HG02885 (cell line): ENCODE data around the gene ZDHHC12.

Experiments
- ATAC-seq: cut with Tn5 transposase; IDR thresholded peaks from one replicate; pipeline ENCODE4 v1.9.1; 2021; ENCODE audit warnings: mild to moderate bottlenecking; ENCODE audit not compliant: unreplicated experiment, poor library complexity

The ZDHHC12 gene

DNA sequence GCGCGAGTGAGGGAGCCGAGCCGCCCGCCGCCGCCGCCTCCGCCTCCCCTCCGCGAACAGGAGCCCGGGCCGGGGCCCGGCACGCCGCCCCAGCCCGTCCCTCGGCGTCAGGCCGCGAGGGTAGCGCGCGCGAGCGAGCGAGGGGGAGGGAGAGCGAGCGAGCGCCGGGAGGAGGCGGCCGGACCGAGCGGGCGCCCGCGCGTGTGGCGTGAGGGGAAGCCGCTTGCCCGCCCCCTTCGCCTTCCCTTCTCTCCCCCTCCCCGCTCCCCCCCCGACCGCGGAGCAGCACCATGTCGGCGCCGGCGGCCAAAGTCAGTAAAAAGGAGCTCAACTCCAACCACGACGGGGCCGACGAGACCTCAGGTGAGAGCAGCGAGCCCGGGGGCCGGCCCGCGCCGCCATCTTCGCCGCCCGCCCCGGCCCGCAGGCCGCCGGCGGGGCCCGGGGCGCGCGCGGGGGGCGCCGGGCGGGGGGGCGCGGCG, 34.6 kb downstream of the ZDHHC12 start:
- ATAC-seq, result peak; percentile 29

DNA sequence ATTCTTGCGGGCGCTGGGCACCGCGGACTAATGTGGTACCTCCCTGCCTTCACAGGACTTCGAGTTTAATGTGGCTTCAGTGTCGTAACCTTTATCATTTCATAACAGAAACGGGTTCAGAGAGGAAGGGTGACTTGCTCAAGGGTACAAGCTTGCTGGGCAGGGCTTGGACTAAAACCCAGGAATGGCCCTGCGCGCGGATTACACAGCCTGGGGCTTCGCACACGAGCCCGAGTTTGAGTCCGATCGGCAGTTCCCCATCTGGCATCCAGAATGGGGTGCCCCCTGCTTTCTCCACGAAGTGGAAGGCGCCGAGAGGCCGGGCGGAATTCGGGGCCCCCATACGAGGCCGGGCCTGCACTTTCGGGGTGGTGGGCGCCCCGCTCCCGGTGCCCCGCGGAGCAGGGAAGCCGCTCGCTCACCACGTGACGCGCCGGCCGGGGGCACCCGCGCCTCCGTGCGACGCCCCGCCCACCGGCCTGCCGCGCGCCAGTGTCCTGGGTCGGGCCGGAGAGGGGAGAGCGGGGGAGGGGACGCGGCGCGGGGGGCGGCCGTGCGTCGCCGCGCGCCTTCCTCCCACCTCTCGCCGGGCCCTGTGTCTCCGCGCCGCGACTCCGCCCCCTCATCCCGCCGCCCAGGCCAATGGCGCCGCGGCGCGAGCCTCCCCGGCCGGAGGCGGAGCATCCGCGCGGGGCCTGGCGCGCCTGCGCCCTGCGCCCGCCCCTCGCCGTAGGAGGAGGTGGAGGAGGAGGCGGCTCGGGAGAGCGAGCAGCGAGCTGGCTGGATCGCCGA, 35.2 kb downstream of the ZDHHC12 start, which contains the start of gene SET:
TSS of gene SET (plus strand) at position 722 of the 792 bp plus-strand sequence. CDS start 361 bp downstream, outside the sequence.
- ATAC-seq, result peak; percentile 80

DNA sequence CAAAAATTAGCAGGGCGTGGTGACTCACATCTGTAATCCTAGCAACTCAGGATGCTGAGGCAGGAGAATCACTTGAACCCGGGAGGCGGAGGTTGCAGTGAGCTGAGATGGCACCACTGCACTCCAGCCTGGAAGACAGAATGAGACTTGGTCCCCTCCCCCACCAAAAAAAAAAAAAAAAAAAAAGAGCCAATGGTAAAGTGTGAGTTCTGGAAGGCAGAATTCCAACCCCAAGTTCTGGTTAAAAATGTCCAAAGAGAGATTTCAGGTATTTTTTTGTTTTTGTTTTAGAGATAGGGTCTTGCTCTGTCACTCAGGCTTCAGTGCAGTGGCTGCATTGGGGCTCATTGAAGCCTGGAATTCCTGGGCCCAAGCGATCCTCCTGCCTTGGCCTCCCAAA, 36.5 kb downstream of the ZDHHC12 start:
- ATAC-seq, result no peak

DNA sequence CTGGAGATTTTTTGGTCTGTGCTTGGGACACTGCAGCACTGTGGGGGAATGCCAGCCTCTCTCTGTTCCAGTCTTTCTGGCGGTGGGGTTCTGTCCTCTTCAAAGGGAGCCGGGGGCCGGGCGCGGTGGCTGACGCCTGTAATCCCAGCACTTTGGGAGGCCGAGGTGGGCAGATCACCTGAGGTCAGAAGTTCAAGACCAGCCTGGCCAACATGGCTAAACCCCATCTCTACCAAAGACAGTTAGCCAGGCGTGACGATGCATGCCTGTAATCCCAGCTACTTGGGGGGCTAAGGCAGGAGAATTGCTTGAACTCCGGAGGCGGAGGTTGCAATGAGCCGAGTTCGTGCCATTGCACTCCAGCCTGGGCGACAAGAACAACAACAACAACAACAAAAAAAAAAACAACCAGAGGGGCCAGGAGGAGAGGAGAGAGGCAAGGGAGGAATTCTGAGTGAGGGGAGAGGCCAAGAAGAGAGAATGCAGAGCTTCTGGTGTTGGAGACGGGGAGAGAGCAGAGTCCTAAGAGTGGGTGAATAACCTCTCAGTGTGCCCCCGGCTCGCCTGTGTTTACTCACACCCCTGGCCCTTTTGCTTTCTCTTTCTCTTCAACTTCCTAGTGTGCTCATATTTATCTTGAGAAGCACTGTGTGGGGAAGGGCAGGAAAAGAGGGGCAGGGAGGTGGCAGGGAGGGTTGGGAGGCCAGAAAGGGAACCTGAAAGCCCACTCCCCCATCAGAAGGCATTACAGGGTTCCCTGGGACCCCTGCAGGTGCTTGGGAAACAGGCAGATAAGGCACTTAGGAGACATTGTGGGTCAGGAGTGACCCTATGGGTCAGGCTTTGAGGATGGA, 38.1 kb downstream of the ZDHHC12 start:
- no peak for ATAC-seq

DNA sequence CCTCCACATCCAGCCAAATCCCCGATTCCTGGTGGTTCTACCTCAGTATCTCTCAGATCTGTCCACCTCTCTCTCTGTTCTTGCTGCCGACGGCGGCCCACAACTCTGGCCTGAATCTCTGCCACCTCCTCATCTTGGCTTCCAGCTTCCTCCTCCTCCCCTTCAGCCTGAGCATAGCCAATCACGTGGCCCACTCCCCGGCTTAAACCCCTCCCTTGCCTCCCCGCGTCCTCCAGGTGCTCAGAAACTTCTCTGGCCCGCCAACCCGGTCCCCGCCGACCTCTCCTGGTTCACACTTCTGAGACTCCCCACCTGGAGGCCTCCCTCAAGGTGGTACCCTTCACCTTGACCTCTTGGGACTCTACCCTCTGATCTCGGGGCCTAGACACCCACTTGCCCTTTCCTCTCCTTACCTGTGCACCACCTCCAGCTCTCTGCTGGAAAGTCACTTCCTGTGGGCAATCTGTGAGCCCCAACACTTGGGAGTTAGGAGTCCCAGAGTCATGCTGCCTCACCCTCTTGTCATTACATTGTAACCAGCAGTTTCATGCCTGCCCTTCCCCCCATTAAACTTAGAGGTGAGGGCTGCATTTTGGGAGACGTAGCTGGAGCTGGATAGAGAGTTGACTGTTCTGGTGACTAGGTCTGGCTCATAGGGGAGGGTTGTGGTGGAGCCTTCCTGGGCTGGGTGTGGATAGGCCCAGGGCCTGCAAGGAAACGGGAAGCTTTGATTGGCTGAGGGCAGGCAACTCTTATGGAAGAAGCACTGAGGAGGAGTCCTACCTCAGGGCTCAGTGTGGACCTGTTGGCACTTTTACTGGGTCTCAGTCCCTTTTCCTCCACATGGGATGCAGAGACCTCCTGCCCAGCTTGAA, 39.4 kb downstream of the ZDHHC12 start:
- ATAC-seq, result peak; percentile 28

DNA sequence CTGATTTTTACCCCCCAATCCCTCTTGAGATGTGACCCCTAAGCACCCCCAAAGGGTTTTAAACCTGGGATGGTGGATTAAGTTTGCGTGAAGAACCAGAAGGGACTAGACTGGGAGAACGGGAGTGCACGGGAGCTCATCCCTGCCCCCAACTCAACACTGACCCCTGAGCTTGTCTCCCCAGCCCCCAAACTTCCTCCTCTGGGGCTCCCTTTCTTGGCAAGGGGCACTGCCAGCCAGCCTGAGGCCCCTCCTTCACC, 39.9 kb downstream of the ZDHHC12 start:
- ATAC-seq, result no peak

DNA sequence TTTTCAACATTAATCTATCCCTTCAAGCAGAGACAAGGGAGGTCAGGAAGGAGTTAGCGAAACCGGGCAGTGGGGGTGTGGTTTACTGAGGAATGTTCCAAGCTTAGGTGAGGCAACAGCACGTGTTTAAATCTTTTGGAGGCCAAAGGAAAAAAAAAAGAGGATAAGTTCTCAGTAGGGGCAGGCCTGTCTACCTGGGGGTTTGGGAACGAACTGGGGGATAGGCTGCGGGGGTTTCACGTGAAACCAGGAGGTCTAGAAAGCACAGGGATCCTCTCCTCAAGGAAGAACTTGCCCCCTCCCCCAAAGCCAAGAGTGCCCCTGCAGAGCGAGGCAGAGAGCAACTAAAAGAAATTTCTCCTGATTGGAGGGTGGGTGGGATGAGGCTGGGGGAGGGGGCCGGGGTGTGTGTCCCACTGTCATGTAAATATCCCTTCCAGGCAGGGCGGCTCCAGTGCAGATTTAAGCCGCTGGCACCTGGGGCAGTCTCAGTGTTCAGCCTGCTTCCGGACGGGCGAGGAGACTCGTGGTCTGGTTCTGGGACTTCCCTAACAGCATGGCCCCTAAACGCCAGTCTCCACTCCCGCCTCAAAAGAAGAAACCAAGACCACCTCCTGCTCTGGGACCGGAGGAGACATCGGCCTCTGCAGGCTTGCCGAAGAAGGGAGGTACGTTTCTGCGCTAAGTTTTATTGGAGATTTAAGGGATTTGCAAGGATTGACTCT, 40.4 kb downstream of the ZDHHC12 start:
- ATAC-seq, result no peak

DNA sequence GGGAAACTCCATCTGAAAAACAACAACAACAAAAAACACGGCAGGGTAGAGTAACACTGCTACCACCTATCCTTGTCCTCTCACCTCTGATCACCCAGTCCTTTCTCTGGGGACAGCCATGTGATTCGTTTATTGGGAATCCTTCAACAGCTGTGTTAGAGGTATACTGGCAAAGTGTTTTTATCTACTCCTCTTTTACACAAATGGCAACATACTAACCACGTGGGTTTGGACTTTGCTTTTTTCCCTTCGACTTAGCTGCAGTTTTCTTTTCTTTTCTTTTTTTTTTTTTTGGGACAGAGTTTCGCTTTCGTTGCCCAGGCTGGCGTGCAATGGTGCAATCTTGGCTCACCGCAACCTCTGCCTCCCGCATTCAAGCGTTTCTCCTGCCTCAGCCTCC, 46.1 kb downstream of the ZDHHC12 start:
- no peak for ATAC-seq

DNA sequence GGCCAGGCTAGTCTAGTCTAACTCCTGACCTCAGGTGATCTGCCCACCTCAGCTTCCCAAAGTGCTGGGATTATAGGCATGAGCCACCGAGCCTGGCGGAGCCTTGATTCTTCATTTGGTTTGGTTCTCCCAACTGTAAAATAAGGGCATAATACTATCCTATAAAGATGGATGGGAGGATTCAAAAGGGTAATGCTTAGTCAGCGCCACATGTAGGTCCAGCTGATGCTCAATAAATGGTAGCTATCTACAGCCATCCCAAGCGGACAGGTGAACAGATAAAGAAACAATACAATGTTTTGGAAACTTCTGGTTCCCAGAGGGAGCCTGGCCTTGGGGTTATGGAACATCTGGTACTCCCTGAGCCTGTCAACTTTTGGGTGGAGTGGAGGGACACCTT, 48.5 kb downstream of the ZDHHC12 start:
- no peak for ATAC-seq
